ENCODE data around the gene ISM2.

ISM2 gene

GRCh38 chr14:77505031-77505430 lies 6.4 kb upstream of the ISM2 start:
- DNase-seq, result no peak

GRCh38 chr14:77503138-77503537 lies 4.5 kb upstream of the ISM2 start:
- no peak for DNase-seq

- DNase-seq, result no peak
Observed at GRCh38 chr14:77502109-77502782, 3.6 kb upstream of the ISM2 start.

DNA sequence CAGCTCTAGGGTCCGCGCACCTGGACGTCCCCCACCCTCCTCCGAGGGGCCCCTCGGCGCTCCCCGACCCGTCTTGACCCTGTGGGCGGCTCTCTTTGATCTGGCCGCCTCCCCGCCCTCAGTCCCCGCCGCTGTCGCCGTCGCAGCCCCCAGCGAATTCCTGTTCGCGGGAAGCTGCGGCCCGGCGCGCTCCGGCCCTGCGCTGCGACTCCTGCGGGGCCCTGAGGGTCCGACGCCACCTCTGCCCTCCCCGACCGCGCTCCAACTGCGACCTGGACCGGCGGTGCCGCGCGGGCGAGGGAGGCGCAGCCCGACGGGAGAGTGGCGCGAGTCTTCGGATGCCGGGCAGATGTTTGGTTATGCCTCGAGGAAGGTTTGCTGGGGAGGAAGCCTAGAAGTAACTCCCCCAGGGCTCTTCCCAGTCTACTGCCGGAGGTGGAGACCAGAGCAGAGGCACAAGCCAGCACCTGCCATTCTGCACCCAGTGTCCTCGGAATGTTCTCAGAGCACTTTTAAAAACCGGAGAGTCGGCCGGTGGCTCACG lies 440 bp upstream of the ISM2 start:
- DNase-seq, result no peak

DNA sequence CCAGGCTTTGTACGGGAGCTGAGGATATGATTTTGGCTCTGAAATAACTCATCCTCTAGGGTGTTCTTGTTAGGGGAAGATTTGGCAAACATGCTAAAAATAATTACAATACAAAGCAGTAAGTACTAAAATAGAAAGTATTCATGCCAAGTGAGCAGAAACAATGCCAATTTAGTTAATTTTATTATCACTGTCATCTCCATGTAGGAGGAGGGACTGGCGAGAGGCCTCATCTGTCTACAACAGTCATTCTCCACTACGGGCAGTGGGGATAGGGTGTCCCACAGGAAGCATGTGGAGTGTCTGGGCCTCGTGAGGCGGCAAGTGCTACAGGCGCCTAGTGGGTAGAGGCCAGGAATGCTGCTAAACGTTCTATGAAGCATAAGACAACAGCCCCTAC lies 3.3 kb downstream of the ISM2 start:
- DNase-seq, result no peak

GRCh38 chr14:77491056-77491455 lies 7.6 kb downstream of the ISM2 start:
- DNase-seq, result no peak

DNA sequence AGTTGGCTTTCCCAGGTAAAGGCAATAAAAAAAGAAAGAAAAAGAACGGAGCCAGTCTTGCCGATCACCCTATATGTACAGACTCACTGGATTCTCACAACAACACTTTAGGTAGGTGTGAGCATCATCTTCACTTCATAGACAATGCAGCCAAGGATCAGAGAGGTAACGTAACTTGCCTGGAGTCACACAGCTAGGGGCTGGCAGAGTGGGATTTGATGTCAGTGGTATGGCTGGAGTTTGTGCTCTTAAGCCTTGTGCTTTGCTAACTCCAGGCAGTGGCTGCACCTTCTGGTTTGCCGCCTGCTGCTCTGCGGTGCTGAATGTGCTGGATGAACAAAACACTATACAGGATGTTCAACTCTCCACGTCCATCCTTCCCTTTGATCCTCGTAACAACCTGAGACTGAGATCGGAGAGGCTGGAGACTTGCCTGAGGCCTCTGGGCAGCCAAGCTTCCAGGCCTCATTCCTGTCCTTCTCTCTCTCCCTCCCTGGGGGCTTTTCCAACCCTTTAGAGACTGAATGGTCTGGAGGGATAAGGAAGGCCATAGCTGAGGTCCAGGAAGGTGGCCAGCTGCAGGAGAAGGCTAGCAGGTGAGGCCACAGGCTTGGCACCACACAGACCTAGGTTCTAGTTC lies 8.1 kb downstream of the ISM2 start:
- DNase-seq, result no peak

GRCh38 chr14:77489041-77489440 lies 9.6 kb downstream of the ISM2 start:
- DNase-seq, result no peak

- no peak for DNase-seq
Observed at GRCh38 chr14:77488558-77488957, 10.1 kb downstream of the ISM2 start.

- no peak for DNase-seq
Observed at GRCh38 chr14:77485901-77486678, 12.5 kb downstream of the ISM2 start.

DNA sequence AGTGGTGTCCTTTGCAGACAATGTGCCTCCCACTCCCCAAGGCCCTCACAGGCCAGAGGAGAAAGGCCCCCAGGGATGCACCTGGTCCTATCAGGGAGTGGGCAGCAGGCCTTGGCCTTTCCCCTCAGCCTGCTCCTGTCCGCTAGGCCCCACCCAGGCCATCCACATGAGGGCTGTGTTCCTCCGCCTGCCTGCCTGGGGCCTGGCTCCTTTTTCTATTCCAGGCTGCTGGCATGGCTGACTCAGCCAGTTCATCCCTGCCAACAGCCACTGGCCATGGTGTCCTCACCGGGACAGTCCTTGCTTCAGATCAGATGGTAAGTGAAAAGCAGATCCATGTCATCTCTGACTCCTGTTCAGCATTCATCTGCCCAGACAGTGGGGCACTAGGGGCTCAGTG lies 13.4 kb downstream of the ISM2 start:
- DNase-seq, result no peak

GRCh38 chr14:77482422-77482821 lies 16.2 kb downstream of the ISM2 start:
- DNase-seq, result no peak

GRCh38 chr14:77478796-77479195 lies 19.8 kb downstream of the ISM2 start:
- no peak for DNase-seq

DNA sequence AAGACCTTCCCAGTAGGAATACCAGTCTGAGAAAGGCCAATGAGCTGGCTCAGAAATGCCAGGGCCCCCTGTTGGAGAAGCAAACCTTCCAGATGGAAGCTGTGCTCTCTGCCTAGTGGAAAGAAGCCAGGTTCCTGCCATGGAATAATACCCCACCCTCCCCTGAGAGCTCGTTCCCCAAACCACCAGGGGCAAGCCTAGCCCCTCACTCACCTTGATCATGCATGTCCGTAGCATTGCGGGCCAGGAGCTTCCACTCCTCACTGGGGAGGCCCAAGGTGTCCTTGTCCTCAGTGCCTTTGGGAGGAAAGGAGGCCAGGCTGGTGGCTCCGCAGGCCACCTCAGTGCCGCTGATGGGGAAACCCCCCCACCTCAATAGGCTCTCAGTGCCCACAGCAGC lies 20.6 kb downstream of the ISM2 start:
- no peak for DNase-seq

- no peak for DNase-seq
Observed at GRCh38 chr14:77475432-77476115, 23.0 kb downstream of the ISM2 start.

GRCh38 chr14:77474479-77475177 lies 24.0 kb downstream of the ISM2 start:
- no peak for DNase-seq

- DNase-seq, result no peak
Observed at GRCh38 chr14:77473921-77474320, 24.7 kb downstream of the ISM2 start.

GRCh38 chr14:77470224-77470870 lies 28.3 kb downstream of the ISM2 start:
- DNase-seq, result no peak

- no peak for DNase-seq
Observed at GRCh38 chr14:77469539-77469938, 29.1 kb downstream of the ISM2 start.

GRCh38 chr14:77469067-77469505 lies 29.5 kb downstream of the ISM2 start:
- no peak for DNase-seq

GRCh38 chr14:77467801-77468200 lies 30.8 kb downstream of the ISM2 start:
- DNase-seq, result no peak
